WERI-Rb-1 (cell line): Measurements from ENCODE around the gene SLX9.

ENCODE experiments used
- DNase-seq: peaks from one replicate; pipeline ENCODE4 v3.0.0-alpha.2; 2020
- H3K27ac ChIP-seq: fragments of 250-450 bp; sonication (Bioruptor Pico); 2 replicates; pipeline ENCODE4 v1.5.1; 2020; ENCODE audit warnings: mild to moderate bottlenecking, moderate library complexity
- H3K27me3 ChIP-seq: fragments of 250-450 bp; sonication (Bioruptor Pico); 2 replicates; pipeline ENCODE4 v1.5.1; 2021; ENCODE audit warnings: mild to moderate bottlenecking, low read depth, moderate library complexity; ENCODE audit not compliant: insufficient read depth, severe bottlenecking
- H3K36me3 ChIP-seq: fragments of 250-450 bp; sonication (Bioruptor Pico); 2 replicates; pipeline ENCODE4 v1.5.1; 2020; ENCODE audit warnings: mild to moderate bottlenecking, moderate library complexity
- H3K4me3 ChIP-seq: 2 replicates; pipeline ENCODE4 v1.5.1; 2011; ENCODE audit warnings: low read depth, mild to moderate bottlenecking, control low read depth, low read length
- H3K9me3 ChIP-seq: fragments of 250-450 bp; sonication (Bioruptor Pico); 2 replicates; pipeline ENCODE4 v1.5.1; 2021; ENCODE audit warnings: mild to moderate bottlenecking, moderate library complexity; ENCODE audit not compliant: severe bottlenecking
- CTCF ChIP-seq: IDR thresholded peaks from 2 replicates; pipeline ENCODE4 v1.5.1; 2011; ENCODE audit warnings: low read depth, mild to moderate bottlenecking, control low read depth, inconsistent platforms, low read length

The SLX9 gene

DNA sequence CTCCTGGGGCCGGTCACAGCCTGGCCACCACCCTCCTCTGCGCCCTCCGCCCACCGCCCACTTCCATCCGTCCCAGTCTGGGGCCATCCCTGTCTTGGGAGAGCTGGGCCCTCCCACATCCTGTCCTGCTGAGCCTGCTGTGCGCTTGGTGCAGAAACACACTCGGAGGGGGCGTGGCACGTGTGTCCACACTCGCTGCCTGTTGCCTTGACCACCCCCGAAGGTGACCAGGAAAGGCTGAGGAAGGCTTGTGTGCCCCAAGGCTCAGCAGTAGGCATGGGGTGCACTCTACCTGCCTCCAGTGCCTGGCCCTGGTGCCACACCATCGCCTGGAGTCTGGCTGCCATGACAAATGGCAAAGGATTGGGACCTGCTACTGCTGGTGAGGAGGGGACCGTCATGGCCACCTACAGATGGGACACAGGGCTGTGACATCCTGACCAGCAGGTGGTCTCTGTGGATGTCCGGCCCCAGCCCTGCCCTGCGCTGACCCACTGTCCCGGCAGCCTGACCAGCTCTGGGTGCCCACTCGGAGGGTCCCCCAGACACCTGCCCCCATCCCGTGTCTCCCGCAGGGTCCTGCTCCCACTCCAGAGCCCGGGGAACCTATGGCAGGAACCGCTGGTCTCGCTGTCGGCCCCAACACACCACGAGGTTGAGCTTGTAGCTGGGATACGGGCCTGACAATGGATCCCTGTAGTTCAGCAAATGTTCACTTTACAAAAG lies 43.1 kb upstream of the SLX9 start:
- Histone ChIP-seq H3K4me3 (no peak overlapping the region), H3K9me3 (no peaks in the 10 kb centered on the region), H3K27me3 (no peaks in the 10 kb centered on the region), H3K27ac (no peak overlapping the region), H3K36me3 (no peaks in the 10 kb centered on the region)
- TF ChIP-seq CTCF, result no peak
- DNase-seq, result no peak

GRCh38 chr21:44897326-44898010 lies 42.4 kb upstream of the SLX9 start:
- Histone ChIP-seq H3K36me3 (no peaks in the 10 kb centered on the region), H3K9me3 (no peaks in the 10 kb centered on the region), H3K27ac (no peak overlapping the region), H3K4me3 (no peak overlapping the region), H3K27me3 (no peaks in the 10 kb centered on the region)
- no peak for TF ChIP-seq CTCF
- DNase-seq, result no peak

DNA sequence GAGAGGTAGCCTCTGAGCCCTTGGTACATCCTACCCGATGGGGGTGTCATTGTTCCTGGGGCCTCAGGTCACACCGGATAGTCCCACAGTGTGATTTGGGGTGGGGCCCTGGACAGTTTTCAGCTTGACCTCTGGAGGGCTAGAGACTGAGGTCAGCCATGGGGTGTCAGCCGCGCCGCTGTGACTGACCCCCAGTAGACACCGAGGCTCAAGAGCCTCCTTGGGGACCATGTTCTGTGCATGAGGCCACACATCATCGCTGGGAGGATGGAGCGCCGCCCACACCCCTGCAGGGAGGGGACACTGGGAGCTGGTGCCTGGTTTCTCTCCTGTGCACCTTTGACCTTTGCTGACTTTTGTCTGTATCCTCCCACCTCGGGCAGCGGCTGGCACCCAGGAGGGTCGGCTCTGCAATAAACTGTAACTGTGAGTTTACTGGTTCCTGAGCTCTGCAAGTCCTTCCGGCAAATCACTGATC lies 41.8 kb upstream of the SLX9 start:
- H3K4me3 ChIP-seq, result no peak overlapping the region
- no peak for TF ChIP-seq CTCF
- H3K36me3 ChIP-seq, result no peaks in the 10 kb centered on the region
- no peaks in the 10 kb centered on the region for H3K27me3 ChIP-seq
- H3K9me3 ChIP-seq, result no peaks in the 10 kb centered on the region
- no peak for DNase-seq
- no peak overlapping the region for H3K27ac ChIP-seq

- Histone ChIP-seq H3K4me3 (no peak overlapping the region), H3K27ac (no peak overlapping the region), H3K27me3 (no peaks in the 10 kb centered on the region), H3K9me3 (no peaks in the 10 kb centered on the region), H3K36me3 (no peaks in the 10 kb centered on the region)
- DNase-seq, result no peak
- no peak for TF ChIP-seq CTCF
Observed at GRCh38 chr21:44898851-44899767, 40.7 kb upstream of the SLX9 start.

- Histone ChIP-seq H3K9me3 (no peaks in the 10 kb centered on the region), H3K36me3 (no peaks in the 10 kb centered on the region), H3K4me3 (no peak overlapping the region), H3K27ac (no peak overlapping the region), H3K27me3 (no peaks in the 10 kb centered on the region)
- DNase-seq, result no peak
- TF ChIP-seq CTCF, result no peak
Observed at GRCh38 chr21:44899768-44900558, 39.9 kb upstream of the SLX9 start.
